ENCODE data around the gene SPATA32. TPM values are rescaled to one million over a fixed set of nuclear protein-coding genes. Genes with fewer than 3 reads are reported as not detected.

The SPATA32 gene
- total RNA-seq, 1 donor = not detected

DNA sequence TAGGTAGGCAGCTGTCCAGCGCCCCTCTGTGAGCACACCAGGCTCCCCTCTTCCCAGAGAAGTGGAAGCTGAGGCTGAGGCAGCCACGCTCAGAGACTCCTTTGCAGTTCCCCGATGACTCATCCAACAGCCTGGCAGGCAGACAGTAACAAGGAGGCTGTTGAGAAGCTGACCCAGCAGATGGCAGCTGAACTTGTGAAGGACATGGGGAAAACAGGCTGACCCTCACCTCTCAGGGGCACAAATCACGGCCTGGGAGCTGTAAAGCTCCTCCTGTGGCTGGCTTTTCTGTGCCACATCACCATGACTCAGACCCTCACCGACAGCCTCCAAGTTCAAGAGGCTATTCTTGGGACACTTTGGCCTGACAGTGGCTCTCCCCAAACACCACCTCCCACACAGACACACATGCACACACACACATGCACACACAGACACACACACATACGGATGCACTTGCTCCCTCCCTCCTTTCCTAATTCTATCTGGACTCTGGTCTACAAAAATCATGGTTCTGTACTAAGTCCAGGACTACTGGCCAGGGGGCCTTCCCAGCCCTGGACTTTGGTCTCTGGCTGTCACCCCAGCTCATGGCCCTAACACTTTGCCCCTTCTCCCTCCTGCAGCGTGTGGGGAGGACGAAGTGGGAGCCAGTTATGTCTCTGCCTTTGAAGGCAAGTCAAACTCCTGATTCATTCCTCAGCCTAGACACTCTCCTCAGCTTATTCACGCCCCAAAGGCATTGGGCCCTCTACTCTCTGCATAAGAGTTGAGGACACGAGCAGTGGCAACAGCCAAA lies 31.7 kb upstream of the SPATA32 start:
- TF ChIP-seq, protein P1, sequence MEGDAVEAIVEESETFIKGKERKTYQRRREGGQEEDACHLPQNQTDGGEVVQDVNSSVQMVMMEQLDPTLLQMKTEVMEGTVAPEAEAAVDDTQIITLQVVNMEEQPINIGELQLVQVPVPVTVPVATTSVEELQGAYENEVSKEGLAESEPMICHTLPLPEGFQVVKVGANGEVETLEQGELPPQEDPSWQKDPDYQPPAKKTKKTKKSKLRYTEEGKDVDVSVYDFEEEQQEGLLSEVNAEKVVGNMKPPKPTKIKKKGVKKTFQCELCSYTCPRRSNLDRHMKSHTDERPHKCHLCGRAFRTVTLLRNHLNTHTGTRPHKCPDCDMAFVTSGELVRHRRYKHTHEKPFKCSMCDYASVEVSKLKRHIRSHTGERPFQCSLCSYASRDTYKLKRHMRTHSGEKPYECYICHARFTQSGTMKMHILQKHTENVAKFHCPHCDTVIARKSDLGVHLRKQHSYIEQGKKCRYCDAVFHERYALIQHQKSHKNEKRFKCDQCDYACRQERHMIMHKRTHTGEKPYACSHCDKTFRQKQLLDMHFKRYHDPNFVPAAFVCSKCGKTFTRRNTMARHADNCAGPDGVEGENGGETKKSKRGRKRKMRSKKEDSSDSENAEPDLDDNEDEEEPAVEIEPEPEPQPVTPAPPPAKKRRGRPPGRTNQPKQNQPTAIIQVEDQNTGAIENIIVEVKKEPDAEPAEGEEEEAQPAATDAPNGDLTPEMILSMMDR (IDR thresholded peaks at IDR 0.05; ENCODE audit: insufficient read depth, low read depth, low read length) = peak; percentile 6
- DNase-seq (ENCODE audit: low read depth) = peak; percentile 96
- no peak overlapping the region for H3K4me3 ChIP-seq (ENCODE audit: low read depth, low read length)

GRCh38 chr17:45292696-45293412 lies 31.0 kb upstream of the SPATA32 start:
- no peak overlapping the region for H3K4me3 ChIP-seq (ENCODE audit: low read depth, low read length)
- no peak for DNase-seq (ENCODE audit: low read depth)
- TF ChIP-seq, protein P1 (IDR thresholded peaks at IDR 0.05; ENCODE audit: insufficient read depth, low read depth, low read length) = no peak

GRCh38 chr17:45291171-45291805 lies 29.4 kb upstream of the SPATA32 start:
- TF ChIP-seq, protein P1 (IDR thresholded peaks at IDR 0.05; ENCODE audit: insufficient read depth, low read depth, low read length) = no peak
- no peak for DNase-seq (ENCODE audit: low read depth)
- no peak overlapping the region for H3K4me3 ChIP-seq (ENCODE audit: low read depth, low read length)

GRCh38 chr17:45290269-45290765 lies 28.4 kb upstream of the SPATA32 start:
- H3K4me3 ChIP-seq (ENCODE audit: low read depth, low read length) = no peak overlapping the region
- no peak for DNase-seq (ENCODE audit: low read depth)
- TF ChIP-seq, protein P1 (IDR thresholded peaks at IDR 0.05; ENCODE audit: insufficient read depth, low read depth, low read length) = no peak

DNA sequence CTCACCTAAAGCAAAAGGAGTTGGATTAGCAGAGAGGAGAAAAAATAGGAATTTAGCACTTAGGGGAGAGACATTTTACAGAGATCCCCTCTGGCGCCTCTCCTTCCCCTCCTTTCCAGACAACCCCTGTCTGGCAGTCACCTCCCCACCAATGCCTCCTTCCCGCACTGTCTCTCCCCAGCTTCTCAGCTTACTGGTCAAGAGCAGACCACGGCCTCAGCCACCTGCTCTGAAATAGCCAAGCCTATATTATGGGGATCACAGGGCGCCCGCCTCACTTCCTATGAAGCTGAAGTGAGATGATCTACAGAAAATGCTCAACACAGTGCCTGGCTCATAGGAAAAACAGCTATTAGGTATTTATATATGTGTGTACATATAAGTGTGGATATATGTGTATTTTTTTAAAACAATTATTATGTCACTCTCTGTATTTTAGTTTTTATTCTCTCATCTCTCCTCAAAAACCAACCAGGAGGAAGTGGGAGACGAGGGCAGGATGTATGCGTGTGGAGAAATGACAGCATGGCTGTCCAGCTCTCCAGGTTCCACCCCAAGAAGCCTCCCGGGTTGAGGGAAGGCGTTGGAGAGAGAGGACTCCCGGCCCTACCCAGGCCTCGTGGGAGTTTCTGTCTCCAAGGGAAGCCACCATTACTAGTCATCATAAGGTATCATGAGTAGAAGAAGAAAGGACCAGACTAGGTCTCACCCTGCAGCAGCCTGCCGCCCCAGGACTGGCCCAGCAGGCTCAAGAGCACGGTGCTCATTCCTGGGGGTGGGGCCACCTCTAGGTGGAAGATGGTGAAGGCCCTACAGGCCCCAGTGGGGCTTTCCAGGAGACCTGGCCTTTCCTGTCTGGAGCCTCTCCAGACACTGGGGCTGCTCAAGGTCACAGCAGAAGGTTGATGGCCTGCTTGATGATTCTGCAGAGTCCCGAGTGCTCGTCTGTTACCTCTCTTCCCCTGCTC lies 27.7 kb upstream of the SPATA32 start:
- DNase-seq (ENCODE audit: low read depth) = no peak
- H3K4me3 ChIP-seq (ENCODE audit: low read depth, low read length) = no peak overlapping the region
- TF ChIP-seq, protein P1 (IDR thresholded peaks at IDR 0.05; ENCODE audit: insufficient read depth, low read depth, low read length) = no peak

GRCh38 chr17:45288825-45289224 lies 26.9 kb upstream of the SPATA32 start:
- no peak overlapping the region for H3K4me3 ChIP-seq (ENCODE audit: low read depth, low read length)
- no peak for DNase-seq (ENCODE audit: low read depth)
- TF ChIP-seq, protein P1 (IDR thresholded peaks at IDR 0.05; ENCODE audit: insufficient read depth, low read depth, low read length) = no peak
